HG03558 (cell line): ENCODE results near the gene CEMIP.

ENCODE experiments used
- ATAC-seq: cut with Tn5 transposase; IDR thresholded peaks from one replicate; pipeline ENCODE4 v1.9.1; 2021; ENCODE audit warnings: moderate number of reproducible peaks; ENCODE audit not compliant: unreplicated experiment; ENCODE audit errors: extremely low read depth

The CEMIP gene

DNA sequence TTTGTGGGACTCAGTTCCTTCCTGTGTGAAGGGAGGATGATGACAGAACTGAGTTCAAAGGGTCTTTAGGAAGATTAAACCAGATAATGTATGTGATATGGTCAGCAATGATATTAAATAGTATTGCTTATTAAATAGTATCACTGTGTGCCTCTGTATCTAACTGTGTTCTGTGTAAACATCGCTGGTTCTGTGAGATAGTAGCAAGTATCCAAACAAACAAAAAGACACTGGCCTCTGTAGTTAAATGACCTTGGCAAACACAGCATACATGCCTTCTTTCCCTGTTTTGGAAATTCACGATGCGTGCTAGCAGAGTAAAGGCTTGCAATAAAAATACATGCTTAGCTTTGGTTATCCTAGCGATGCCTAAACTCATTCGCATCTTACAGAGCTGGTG is 134.4 kb downstream of the CEMIP start:
- no peak for ATAC-seq

GRCh38 chr15:80915472-80915871 is 136.3 kb downstream of the CEMIP start:
- no peak for ATAC-seq

DNA sequence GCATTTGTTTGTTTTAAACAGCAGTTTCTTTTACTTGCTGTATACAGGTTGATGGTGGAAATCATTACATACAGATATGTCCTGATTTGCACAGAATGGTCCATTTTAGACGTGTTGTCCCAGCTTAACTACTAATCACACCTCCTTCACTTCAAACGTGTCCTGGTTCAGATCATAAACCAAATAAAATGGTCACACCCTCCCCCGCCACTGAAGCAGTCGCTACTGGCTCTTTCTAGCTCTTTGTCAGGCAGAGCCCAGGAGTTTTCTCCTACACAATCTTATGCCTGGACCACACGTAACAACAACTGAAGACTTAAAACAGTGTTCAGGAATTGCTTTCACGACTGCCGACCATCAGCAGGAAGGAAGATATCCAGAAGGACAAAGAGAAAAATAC is 136.9 kb downstream of the CEMIP start:
- ATAC-seq, result no peak

DNA sequence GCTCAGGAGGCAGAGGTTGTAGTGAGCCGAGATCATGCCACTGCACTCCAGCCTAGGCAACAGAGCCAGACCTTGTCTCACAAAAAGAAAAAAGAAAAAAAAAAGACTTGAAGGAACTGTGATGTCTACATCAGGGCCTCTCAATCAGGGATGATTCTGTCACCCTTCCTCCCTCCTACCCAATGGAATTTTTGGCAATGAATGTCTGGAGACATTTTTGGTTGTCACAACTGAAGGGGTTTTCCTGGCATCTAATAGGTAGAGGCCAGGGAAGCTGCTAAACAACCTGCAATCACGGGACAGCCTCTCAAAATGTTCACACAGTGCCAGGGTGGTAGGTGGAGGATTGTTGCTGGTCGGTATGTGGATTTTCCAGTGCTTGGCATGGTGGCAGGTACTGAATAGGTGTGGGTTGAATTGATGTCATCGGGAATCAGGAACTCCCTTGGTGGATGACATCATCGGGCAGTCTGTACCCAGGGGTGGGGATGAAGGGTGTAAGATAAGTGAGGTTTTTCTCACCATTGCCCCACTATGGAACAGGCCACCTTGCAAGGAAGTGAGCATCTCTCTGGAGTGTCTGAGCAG is 139.1 kb downstream of the CEMIP start:
- ATAC-seq, result no peak

DNA sequence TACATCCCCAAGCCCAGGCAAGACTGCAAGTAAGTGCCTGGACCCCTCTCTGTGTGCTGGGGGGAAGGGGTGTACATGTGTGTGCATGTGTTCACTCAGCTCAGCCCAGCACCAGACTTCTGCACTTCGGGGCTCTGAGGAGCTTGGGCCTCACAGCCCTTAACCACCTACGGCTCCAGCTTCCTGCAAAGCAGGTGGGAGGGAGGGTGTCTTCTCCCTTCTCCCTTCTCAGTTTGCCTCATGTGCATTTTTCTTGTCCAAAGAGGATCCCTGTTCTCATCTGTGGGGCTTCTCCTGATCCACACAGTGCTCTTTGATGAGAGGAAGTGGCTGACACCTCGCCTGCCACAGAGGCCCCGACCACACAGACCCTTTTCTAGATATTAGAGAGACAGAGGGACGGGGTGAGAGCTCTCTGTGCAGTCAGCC is 141.1 kb downstream of the CEMIP start:
- no peak for ATAC-seq

DNA sequence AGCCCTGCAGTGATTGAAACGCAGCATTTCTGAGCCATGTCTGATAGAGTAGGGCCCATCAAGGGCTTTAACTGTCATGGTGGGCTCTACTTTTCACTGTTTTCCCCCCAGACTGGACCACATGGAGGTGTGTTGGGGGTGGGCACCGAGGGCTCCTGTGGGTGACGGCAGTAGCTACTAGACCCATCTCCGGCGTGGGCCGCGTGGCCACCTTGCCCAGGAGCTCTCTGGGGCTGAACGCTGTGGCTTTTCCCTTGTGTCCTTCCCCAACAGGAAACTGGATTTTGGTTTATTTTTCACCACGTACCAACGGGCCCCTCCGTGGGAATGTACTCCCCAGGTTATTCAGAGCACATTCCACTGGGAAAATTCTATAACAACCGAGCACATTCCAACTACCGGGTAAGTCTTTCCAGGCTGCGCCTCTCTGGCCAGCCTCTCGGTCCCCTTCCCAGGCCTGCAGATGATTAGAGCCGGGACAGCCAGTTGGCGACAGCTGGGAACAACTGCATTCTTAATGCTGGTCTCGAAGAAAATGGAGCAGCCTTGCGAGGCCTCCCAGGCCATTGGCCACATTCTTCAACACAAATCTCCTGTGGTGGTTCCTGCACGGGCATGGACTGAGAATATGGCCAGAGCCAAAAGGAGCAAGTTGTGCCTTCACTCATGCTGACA is 142.7 kb downstream of the CEMIP start:
- ATAC-seq, result no peak

DNA sequence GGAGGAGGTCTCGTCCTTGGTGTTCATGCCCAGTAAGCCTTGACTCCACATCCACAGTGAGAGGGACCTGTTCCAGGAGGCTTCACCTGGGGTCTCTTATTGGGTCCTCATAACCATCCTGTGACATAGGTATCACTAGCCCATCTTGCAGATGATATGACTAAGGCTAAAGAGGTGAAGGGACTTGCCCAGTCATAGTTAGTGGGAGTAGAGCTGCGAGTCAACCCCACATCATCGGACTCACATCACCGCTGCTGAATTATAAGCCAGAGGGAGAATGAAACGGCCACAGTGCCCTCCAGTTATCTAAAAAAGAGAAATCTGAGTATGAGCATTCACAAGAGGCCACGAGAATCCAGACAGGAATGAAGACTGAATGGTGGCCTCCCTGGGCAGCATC is 144.5 kb downstream of the CEMIP start:
- no peak for ATAC-seq

DNA sequence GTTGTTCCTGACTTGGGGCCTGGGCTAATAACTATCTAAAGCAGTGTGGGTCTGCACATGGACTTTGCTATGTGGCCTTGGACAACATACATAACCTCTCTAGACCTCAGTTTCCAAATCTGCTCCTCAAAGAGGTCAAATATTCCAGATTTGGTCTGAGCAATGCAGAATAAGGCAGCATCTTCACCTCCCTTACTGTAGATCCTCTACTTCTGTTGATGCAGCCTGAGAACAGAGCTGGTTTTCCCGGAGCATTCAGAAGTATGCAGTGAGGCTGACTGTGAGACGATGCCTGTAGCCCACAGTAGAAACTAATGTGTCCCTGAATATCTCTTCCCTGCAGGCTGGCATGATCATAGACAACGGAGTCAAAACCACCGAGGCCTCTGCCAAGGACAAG is 145.1 kb downstream of the CEMIP start:
- no peak for ATAC-seq

GRCh38 chr15:80925597-80926059 is 146.5 kb downstream of the CEMIP start:
- no peak for ATAC-seq

- ATAC-seq, result no peak
Measured at GRCh38 chr15:80926126-80926525, 147.0 kb downstream of the CEMIP start.

GRCh38 chr15:80929225-80929624 is 150.1 kb downstream of the CEMIP start:
- no peak for ATAC-seq

DNA sequence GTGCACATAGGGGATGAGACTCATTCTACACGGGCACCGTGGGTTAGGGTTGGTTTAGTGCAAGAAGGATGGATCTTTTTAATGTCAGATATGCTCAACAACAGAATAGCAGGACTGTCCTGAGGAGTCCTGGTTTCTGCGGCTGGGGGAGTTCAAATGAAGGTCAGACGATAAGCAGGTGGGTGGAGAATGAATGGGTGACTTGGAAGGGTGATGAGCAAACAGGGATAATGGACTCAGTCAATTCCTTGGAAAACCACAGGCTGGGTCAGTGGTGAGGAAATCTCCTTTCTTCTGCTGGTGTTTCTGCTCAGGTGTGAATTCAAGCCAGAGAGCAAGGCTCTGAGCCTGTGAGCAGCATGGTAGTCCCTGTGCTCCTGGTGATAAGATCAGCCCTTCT is 150.5 kb downstream of the CEMIP start:
- no peak for ATAC-seq

DNA sequence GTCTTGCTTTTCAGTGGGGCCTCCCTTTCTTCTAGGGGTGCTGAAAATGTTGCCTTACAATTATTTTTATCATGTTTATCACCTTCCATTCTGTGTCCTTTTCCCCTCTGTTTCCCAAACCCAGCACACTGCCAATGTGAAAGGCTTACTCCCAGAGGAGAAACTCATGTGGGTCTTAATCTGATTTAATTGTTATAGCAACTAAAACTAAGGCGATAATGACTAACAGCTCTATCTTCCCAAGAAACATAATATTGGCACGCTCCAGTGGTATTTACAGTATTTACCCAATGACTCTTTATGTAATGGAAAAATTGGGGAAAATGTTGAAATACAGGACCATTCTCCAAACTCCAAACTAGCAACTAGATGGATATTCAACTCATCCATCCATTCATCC is 152.0 kb downstream of the CEMIP start:
- ATAC-seq, result no peak

DNA sequence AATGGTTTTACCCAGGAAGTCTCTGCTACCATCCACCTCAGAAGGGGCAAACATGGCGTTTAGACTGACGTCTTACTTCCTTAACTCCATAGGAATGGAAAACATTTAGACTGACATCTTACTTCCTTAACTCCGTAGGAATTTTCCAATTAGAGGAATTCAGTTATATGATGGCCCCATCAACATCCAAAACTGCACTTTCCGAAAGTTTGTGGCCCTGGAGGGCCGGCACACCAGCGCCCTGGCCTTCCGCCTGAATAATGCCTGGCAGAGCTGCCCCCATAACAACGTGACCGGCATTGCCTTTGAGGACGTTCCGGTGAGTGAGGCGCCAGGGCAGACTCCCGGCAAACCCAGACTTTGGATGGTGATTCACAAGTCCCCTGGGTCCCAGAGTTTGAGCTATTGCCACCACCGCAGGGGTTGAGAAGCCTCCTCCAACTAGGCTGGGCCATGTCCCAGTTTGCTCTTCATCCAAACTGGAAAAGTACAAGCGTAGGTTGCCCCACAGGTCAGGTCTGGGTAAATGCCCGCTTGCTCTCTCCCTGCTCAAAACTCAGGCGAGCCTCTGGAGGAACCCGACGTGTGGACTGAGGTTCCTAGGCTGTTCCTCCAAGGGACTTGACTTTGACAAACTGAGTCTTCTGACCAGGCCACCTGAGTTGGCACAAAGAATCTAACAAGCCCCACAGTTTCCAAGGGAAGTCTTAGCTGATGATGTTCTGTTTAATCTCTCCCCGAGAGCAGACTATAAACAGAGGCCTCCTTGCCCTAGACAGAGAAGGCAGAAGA is 152.7 kb downstream of the CEMIP start:
- no peak for ATAC-seq

DNA sequence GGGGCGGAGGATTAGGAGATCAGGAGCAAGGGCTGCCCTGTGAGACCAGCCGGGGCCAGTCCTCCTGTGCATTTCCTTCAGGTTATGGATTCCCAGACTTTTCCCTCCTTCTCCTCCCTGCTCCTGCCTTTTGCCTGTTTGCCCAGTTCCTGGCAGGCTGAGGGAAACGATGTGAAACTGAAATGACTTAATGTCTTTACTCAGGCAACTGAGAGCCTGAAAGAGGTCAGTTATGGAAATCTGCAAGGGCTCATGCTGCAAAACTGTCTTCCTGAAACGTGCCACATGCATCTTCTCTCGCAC is 153.3 kb downstream of the CEMIP start:
- ATAC-seq, result no peak

DNA sequence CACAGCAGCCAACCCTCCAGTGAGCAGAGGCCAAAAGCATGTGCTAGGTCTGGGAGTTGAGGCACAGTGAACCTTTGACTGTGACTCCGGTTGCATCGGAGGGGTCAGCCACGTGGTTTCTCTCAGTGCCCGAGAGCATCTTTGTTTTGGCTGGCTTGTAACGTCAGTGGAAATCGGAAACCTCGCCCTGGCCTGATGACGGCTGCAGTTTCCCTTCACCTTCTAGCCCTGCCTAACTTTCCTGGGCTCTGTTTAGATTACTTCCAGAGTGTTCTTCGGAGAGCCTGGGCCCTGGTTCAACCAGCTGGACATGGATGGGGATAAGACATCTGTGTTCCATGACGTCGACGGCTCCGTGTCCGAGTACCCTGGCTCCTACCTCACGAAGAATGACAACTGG is 153.8 kb downstream of the CEMIP start:
- no peak for ATAC-seq

GRCh38 chr15:80934761-80935221 is 155.6 kb downstream of the CEMIP start:
- no peak for ATAC-seq

GRCh38 chr15:80936288-80937078 is 157.3 kb downstream of the CEMIP start:
- ATAC-seq, result no peak

DNA sequence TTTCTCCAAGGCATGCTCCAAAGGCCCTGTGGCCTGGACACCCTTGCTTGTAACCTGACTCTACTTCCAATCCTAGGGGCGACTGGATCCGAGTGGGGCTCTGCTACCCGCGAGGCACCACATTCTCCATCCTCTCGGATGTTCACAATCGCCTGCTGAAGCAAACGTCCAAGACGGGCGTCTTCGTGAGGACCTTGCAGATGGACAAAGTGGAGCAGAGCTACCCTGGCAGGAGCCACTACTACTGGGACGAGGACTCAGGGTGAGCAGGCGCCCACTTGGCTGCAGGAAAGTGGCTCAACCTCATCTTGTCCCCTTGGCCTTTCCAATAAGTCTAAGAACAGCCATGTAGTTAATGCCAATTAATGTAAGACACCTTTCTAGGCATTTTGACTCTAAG is 158.5 kb downstream of the CEMIP start:
- no peak for ATAC-seq

GRCh38 chr15:80939216-80939615 is 160.0 kb downstream of the CEMIP start:
- no peak for ATAC-seq

GRCh38 chr15:80940331-80940730 is 161.2 kb downstream of the CEMIP start:
- ATAC-seq, result no peak
